SIG-M5 treated with dmso at 0.1 percent for 504 hours (cell line): Measurements from ENCODE around the gene DR1.
"Not testable (repeated sequence)": the region's sequence is repeated elsewhere in the genome, so short reads cannot be mapped to it uniquely, and the experiment has no call there.

Experiments used
- DNase-seq: peaks from one replicate; lab custom pipeline; 2025; ENCODE audit not compliant: unreplicated experiment; lab: John Stamatoyannopoulos, UW

DR1 gene

GRCh38 chr1:93339171-93339697 is 6.5 kb upstream of the DR1 start:
- DNase-seq, result no peak

- no peak for DNase-seq
Measured at GRCh38 chr1:93340090-93340489, 5.6 kb upstream of the DR1 start.

GRCh38 chr1:93344484-93344883 is 1.2 kb upstream of the DR1 start:
- no peak for DNase-seq

GRCh38 chr1:93344886-93345632 is 648 bp upstream of the DR1 start:
- peak; percentile 45 for DNase-seq

DNA sequence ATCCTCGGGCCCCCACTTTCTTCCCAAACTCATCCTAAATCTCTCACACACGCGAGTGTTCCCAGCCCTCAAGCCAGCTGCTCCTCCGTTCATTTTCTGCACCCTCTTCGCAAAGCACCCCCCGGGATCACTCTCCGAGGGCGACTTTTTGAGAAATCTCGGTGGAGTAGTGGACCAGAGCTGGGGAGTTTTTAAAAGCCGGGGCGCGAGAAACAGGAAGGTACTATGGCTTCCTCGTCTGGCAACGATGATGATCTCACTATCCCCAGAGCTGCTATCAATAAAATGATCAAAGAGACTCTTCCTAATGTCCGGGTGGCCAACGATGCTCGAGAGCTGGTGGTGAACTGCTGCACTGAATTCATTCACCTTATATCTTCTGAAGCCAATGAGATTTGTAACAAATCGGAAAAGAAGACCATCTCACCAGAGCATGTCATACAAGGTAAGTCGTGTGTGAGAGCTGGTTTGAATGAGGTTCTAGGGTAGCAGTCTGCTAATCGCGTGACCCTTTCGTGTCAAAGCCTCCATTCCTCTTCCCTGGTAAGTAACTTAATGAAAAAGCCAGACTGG is 800 bp downstream of the DR1 start:
- peak; percentile 33 for DNase-seq

DNA sequence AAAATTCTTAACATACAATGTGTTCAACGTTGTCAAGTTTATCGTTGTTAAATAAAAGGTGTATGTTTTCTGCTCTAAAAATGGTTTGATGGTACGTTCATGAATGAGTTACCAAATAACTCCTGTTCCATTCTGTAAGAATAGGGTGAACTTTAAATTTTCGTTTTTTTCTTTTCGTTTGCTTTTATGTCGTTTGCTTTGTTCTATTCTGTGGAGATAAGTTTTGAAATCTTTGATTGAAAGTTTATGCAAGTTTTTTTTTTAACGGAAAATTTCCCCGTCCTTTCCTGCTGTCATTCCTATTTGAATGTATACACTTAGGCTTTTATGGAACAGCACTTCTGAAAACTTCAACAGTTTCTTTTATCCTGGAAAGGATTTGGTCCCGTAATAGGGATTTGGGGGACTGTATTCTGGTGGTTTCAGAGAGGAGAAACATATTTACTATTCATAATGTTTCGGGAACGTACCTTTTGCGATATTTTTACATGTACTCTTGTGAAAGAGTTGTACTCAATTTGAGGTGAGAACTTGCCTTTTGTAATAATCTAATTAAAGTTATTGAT is 1.7 kb downstream of the DR1 start:
- DNase-seq, result no peak

GRCh38 chr1:93348104-93348728 is 2.5 kb downstream of the DR1 start:
- DNase-seq, result no peak

DNA sequence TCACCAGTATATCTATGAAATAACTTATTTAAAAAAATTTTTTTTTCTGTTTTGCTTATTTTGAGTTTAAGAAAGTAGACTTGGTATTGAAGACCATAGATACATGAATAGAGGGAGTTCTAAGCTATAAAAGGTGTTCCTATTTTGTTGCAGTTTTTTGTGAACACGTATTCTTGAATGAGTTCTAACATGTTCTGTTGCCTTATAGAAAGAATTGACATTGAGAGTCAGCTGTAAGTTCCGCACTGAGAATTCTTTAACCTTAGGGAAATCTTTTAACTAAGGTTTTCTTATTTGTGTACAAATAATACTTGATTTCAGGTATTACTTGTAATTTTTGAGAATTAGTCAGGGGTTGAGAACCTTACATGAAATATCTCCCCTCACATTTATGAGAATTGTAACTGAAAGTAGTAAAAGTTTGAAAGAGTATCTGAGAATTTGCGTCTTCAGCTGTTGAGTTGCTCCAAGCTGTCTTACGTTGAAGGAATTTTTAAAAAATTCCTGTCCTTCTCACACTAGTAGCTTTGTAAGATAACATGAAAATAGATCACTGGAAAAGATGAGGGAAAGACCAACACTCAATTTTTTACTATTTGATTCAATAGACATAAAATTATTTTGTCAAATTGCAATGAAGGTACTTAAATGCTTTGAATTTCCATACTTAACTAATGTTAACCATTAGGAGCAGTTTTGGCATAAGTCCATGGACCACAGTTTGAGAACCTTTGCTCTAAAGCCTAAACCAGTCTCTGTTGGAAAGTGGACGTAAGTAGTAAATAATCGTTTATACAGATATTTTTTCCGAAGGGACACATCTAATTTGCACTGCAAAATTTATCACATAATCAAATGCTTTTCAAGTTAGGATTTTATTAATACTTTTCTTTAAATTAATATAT is 3.8 kb downstream of the DR1 start:
- DNase-seq, result no peak

GRCh38 chr1:93350322-93350721 is 4.6 kb downstream of the DR1 start:
- no peak for DNase-seq

- no peak for DNase-seq
Measured at GRCh38 chr1:93350875-93351274, 5.2 kb downstream of the DR1 start.

GRCh38 chr1:93351346-93351745 is 5.6 kb downstream of the DR1 start:
- DNase-seq, result not testable (repeated sequence)

DNA sequence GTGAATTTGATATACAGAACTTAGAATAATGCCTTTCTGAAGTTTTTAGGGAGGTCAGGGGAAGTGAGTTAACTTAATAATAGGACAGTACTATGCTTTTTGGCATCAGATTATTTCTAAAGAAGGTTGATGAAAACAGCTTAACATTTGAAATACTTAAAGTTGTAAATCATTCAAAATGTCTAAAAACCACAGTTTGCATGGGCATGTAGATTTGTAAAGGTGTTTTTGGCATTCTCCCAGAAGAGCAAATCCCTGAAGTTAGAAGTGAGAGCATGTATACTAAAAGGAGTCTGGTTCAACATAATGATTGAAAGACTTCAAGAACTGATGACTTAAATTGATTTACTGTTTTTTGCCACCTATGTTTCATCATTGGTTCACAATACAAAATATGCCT is 6.7 kb downstream of the DR1 start:
- no peak for DNase-seq

DNA sequence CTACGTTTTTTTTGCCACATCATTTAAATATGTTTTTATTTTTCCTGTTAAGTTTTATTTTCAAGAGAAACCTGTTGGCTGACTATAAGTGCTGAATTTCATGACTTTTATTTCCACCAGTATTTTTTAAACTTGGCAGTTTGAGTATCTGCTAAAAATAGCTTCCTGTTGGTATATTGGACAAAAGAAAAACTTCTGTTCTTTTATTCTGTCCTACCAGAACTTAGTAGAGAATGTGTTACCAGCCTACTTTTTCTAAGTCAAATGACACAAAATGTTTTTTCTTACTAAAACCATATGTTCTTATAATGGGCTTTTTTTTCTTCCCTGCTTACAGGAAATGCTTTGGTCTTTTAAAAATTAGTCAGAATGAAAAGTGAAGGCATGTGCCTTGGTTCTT is 7.6 kb downstream of the DR1 start:
- DNase-seq, result no peak

DNA sequence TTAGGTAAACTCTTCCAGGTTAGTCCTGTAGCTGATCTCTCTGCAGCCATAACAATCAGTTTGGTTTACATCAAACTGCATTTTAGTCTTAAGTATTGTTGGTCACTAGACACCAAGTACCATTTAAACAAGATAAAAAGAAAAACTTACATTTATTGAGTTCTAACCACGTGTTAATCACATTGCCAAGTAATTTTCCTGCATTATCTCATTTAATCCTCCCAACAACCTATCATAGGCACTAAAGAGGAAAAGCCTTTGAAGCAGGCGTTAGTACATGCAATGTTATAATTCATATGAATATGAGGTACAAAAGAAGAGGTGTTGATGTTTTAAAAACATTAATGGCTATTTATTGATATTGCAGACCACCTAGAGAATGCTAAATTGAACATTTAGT is 9.0 kb downstream of the DR1 start:
- DNase-seq, result no peak

DNA sequence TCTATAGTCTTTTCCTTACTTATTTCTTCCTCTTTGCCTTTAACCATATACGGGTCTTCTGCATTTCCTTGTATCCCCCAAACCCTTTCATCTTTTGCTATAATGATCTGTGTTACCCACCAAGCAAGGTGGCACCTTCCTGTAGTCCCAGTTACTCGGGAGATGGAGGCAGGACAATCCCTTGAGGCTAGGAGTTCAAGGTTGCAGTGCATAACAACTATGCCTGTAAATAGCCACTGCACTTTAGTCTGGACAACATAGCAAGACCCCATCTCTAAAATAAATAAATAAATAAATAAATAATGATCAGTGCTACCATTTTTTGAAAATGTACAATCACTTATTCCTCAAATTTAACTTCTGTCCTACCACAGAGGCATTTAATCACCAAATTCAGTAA is 11.5 kb downstream of the DR1 start:
- DNase-seq, result no peak

DNA sequence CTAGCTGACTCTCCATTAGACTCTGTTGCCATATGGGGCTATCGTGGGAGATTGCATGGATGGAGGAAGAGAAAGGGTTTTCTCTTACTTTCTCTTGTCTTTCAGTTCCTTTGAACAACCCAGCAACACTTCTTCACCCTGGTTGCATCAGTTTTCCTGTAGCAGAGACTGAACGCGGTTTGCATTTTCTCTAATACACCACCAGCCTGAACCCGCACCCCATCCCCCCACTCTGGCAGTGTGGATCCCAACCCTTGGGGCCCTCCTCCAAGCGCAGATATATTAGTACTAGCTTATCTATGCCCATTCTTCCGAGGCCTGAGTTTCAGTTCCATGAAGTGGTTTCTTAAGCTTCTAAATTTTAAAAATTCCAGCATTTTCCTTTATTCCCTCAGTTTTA is 12.6 kb downstream of the DR1 start:
- DNase-seq, result peak; percentile 86

DNA sequence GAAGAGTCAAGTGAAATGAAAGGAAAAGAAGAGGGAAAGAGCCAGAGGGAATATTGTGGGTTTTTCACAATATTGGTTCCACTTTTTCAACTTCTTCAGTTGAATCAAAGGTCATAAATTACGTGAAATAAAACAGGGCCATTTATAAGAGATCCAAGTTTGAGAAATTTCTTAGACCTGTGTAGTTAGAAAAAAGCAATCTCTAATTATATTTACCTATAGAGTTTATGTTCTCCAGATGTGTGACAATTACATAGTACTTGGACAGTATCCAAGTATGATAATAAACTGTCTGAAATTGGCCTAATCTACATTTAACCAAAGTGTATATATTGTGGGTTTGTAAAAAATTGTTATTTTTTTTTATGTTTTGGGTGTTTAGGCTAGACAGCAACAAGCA is 14.4 kb downstream of the DR1 start:
- DNase-seq, result no peak

GRCh38 chr1:93362237-93362636 is 16.5 kb downstream of the DR1 start:
- no peak for DNase-seq

GRCh38 chr1:93365813-93366212 is 20.1 kb downstream of the DR1 start:
- DNase-seq, result no peak

GRCh38 chr1:93369734-93370133 is 24.0 kb downstream of the DR1 start:
- DNase-seq, result no peak
